CD4-positive, alpha-beta T cell treated with Interleukin-10 for 1 hour (primary cell): Measurements from ENCODE around the gene CMC2.

ENCODE experiments used
- DNase-seq: peaks from one replicate; pipeline ENCODE4 v3.0.0-alpha.2; 2020

Gene CMC2

DNA sequence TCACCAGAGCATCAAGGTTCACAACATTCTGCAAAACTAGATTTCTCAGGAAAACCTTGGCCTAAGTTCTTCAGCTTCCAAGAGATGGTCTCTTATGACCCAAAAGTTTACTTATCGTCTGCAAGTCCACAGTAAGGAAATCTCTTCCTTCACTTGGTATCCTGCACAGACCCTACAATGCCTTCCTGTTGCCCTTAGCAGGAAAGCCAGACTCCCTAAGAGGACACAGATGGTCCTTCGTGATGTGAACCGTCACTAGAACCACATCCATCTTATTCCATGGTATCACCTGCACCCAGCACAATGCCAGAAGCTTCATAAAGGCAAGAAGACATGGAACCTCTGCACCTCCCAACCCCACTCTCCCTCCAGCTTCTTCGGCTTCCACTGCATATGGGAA is 34.1 kb downstream of the CMC2 start:
- DNase-seq, result no peak

DNA sequence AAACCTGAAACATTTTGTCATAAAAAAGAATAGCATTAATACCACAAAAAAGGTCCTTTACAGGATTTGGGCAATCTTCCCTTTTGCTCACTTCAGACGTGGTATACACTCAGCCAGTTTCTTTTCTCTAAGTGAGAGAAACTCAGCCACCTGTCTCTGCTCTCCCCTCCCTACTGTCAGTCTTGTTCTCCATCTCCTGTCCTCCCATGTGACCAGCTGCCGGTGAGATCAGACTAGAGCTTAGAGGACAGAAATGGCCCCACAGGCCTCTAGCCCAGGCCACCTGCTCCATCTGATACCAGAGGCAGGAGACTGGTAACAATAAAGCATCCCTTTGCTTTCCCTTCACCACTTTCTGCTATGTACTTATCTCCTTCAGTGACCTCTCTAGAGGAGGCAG is 34.9 kb downstream of the CMC2 start:
- no peak for DNase-seq

DNA sequence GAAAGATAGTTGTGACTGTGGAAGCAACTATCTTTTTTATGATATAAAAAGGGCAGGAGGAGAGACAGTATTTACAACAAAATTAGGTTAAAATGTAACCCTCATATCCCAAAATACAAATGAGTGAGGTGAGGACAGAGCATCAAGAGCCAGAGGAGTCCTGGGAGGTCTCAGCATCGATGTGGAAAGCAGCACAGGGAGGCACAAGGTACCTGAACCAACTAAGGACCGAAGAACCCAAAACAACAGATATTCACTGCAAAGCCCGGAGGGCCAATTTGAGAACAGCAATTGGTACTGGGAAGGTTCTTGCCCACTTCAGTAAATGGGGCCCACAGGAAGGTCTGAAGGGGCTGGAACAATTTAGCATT is 37.6 kb downstream of the CMC2 start:
- no peak for DNase-seq

DNA sequence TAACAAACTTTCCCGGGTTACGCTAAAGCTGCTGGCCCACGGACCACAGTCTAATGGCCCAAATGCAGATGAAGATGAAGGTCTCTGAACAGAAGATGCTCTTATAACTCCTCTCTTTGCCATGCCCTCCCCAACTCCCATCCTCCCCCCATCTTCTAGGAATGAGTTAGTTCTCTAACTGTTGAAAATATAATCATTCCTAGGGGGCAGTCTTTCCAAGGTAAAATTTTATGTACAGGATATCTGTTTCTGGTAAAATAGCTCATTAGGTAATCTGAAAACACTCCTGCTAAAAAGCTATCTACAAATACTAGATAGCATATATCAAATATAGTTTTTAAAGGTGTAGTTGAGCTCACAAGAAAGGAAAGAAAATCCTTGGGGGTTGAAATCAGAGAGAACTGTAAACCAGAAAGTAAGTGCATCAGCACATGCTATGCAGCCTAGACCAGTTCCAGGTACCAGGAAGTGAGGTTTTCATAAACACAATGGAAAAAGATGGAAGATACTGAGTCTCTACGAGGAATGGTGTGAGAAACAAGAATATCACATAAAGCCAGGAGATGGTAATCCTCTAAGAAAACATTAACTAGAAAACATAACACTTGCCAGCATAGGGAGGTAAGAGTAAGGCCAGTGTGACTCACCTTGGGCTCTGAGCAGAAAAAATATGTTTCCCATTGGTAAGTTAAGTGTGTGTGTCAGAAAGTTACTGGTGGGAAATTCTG is 38.1 kb downstream of the CMC2 start:
- DNase-seq, result no peak

DNA sequence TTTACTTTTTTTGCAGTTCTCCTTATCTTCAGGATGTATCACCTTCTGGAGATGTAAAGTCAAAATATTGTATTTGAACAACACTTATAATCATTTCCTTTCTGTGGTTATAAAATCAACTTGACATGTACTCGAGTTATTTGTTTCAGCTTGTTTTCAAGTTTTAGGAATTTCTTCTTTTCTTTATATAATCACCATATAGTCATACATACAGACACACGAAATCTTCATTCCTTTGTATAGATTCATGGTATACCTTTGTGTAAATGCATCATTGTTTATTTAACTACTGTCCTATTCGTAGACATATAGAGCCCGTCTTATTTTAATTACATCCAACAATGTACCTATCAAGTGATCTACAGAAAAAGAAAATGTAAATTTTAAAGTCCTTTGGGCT is 40.1 kb downstream of the CMC2 start:
- DNase-seq, result no peak

DNA sequence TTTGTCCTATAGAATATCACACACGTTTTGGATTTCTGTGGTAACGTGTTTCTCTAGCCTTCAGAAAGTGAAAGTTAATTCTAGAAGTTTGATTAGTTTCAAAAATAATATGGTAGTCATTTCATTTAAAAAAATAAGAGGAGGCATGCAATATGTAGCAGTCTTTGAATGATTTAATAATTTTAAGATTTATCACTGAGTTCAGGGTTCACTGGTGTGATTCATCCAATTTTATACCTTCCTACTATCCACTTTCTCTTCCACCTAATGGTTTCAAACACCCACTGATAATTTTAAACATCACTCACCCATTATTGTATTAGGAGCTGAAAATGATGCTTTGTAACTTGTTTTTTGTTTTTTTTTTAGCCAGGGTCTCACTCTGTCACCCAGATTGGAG is 42.3 kb downstream of the CMC2 start:
- no peak for DNase-seq

DNA sequence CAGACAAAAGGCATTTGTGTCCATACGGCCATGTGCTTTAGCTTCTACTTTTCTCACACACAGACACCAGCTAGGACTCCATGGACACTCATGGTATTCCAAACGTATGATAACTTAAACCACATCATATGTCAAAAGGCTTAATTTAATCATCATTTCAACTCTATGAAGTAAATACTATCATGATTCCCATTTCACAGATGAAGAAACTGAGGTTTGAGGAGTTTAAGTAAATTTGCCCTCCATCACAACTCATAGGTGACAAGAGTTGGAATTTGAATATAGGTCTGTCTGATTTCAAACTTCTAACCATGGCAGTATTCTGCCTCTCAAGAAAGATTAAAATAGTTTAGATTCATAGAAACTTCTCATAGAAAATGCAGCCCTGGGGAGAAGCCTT is 43.8 kb downstream of the CMC2 start:
- DNase-seq, result no peak

DNA sequence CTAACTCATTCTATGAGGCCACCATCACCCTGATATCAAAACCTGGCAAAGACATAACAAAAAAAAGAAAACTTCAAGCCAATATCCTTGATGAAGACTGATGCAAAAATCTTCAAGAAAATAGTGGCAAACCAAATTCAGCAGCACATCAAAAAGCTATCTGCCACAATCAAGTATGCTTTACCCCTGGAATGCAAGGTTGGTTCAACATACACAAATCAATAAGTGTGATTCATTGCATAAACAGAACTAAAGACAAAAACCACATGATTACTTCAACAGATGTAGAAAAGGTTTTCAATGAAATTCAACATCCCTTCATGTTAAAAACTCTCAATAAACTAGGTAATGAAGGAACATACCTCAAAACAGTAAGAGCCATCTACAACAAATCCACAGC is 48.4 kb downstream of the CMC2 start:
- DNase-seq, result no peak

DNA sequence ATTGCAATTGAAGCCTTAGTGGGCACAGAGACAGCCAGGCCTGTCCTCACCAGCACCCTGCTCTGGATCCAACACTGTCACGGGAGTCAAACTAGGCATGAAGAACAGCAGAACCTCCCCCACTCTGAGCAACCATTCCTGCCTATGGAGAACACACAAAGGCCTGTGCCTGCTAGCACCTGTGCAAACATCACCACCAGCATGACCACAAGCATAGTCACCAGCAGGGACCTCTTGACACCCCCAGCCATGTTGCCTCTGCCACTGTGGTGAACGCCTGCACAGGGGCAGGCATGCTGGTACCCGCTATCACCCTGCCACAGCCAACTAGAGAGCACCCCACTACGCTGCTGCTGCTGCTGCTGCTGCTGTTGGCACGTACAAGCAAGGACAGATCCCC is 51.7 kb downstream of the CMC2 start:
- DNase-seq, result no peak

DNA sequence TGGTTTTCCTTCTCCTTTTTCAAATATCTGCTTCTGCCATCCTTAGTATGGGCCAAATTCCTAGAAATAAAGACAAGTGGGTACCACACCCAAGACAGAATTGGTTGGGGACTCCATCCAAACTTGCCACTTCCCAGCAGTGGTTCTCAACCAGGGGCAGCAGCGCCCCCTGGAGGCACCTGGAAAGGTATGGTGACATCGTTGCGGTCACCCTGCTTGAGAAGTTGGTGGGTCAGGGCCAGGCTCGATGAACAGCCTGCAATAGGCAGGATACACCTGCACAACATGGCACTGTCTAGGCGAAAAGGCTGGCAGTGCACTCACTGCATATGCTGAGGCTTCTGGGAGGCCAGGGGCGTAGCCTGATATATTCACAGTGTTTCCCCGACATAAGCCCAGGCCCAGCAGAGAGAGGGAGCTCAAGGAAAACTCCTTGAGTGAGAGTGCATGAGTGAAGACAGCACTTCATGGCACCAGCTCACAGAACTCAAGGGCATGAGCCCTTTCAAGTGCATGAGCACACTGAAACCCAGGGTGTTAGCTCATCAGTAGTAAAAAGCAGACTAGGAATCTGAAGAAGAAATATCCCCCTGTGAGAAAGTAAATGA is 57.7 kb downstream of the CMC2 start:
- DNase-seq, result no peak

DNA sequence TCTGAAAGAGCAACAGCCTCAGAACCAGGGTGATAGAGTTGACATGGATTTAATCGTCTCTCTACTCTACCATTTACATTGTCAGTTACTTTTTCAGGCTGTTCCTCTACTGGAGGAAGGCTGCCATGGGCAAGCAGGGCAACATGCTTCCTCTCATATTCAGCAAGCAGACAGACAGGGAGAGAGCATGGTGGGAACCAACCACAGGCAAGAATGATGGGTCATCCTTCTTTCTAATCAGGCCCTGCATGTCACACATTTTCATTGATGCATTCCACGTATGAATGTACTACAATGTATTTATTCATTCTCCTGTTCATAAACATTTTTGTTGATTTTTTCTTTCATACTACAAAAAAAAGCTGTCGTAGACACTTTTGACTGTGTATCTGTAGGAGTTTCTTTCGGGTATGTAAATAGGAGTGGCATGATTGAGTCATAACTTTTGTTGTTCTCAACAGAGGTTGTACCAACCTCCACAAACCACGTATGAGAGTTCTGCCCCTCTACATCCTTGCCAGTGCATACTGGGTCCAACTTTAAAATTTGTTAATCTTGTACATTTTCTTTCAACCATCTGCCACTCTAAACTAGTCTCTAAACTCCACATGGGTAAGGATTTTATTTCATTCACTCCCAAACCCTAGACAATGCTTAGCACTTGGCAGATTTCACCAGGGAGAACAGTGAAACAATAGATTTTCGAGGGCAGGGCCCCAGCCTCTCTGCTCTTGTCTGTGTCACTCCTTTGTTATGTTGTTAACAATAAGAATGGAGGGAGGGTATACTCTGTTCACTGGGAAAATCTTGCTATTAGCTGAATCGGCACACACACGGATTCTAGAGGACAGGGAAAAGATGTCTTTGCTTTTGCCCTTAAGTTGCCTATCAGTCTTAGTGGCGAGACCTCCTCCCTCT is 58.7 kb downstream of the CMC2 start:
- no peak for DNase-seq

DNA sequence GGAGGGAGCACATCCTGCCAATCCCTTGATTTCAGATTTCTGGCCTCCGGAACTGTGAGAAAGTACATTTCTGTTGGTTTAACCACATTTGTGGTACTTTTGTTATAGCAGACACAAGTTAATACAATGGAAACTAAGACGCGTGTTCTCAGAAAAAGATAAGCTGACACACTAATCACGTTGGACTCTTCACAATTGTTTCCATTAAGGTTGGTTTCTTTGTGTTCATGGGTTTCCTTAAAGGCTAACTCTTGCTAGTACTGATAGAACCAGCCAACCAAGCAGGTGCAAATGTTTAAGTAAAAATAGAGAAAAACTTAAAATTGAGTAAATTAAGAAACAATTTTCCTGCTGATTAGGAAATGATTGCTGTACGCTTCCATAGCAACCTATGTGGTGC is 59.4 kb downstream of the CMC2 start:
- DNase-seq, result no peak

DNA sequence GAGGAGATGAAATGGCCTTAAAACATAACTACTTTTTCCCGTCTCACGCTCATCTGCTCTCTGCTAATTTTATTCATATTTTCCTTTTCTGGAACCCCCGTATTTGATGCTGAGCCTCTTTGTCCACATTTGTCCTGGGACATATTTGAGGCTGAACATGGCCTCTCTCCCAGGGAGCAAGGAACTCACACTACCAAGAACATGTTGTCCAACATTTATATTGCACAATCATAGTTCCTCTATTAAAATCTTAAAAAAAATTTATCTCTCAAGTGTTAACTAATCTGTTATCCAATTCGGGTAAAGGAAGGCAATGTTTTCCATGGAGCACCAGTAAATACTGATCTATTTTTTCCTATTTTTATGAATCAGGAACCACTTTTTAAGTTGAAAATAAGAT is 60.2 kb downstream of the CMC2 start:
- DNase-seq, result no peak

DNA sequence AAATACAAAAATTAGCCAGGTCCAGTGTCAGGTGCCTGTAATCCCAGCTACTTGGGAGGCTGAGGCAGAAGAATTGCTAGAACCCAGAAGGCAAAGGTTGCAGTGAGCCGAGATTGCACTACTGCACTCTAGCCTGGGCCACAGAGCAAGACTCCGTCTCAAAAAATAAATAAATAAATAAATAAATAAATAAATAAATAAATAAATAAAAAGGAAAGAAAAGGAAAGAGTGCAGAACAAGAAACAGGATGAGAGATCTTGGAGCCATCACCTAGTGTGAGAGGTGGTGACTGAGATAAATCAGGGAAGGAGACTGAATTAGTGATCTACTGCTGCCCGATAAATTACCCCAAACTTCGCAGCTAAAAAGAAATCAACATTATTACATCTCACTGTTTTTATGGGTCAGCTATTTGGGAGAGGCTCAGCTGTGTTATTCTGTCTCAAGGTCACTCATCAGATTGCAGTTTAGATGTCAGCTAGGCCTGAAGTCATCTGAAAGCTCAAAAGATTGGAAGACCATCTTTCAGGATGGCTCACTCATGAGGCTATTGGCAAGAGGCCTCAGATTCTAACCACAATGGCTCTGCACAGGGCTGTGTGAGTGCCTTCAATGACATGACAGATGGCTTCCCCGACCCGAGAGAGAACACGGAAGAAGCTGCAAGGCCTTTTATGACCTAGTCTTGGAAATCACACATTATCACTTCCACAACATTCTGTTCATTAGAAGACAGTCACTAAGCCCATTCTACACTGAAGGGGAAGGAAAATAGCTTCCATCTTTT is 66.4 kb downstream of the CMC2 start:
- DNase-seq, result no peak

DNA sequence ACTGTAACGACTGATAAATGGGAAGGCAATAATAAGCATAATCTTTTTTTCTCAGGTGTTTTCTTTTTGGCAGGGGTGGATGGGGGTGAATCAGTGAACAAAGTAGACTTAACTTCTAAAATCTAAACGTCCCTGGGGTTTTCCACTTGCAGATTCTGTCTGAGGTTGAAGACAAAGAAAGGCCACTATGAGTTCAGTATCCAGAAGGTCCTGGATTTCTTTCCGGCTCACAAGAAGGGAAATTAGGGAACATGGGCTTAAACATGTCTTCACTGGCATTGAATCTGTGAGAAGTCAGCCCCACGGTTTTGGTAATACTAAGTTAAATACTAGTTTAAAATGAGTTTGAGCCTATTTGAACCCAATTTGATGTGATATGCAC is 67.8 kb downstream of the CMC2 start:
- DNase-seq, result no peak

DNA sequence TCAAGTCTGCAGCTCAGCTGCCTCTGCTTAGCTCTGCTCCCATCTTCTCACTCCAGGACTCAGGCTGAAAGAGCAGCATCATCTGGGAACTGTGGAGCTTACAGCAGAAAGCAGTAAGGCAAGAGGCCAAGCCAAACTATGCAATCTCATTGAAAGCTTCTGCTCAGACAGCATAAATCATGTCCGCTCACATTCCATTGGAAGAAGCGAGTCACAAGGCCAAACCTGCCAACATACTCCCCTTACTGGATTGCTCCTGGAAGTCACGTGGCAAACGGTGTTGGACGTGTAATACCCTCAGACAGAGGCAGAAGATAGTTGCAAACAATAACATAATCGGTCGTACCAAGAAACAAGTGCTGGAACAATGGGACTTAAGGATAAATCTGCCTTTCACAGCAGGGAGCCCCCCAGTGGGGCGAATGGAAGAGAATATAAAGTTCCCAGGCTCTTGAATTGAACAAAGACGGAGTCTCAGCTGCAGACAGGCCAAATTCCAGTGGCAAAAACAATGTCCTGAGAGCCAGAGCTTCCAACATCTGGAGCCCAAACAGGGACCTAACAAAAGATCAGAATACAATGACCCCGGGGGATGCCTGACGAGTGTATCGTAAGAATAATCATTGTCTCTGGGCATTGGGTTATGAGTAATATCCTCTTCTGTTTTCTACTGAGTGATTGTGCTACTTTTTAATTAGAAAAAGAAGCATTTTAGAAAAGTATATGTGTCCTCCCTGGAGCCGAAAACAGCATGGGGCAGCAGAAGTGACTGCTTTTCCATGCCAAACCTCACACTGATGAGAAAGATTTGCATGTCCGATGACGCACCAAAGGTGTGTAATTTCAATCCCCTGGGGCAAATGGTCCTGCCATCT is 68.4 kb downstream of the CMC2 start:
- DNase-seq, result no peak

DNA sequence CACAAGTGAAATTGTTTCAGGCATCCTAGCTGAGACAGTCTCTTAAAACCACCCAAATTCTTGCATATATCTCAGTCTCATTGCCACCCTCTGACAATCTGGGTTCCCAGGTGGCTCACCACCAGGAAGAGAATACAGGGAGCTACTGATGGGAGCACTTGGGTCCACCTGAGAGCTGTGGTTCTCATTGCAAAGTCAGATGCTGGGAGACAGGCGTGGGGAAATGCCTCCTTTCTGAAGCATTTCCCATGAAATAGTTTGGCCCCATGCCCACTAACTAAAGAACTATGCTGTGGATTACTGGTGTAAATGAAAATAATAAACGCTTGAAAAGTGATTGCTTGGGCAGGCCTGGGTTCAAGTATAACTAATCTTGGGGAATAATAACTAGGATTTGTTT is 70.3 kb downstream of the CMC2 start:
- DNase-seq, result no peak

DNA sequence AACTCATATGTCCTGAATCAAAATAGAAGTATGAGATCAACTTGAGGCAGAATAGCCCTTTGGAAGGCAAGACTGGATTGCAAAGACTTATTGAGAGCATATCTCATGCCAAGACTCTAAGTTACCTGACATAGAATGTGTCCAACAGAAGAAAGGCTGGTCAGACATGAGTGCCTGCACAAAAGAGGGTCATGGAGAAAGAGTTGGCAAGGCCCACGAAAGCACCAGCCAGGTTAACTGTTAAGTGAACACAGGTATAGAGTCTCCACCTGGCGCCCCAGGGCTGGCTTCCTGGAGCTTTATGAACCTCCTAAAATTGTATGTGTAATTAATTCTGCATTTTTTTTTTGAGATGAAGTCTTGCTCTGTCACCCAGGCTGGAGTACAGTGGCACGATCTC is 71.0 kb downstream of the CMC2 start:
- no peak for DNase-seq

DNA sequence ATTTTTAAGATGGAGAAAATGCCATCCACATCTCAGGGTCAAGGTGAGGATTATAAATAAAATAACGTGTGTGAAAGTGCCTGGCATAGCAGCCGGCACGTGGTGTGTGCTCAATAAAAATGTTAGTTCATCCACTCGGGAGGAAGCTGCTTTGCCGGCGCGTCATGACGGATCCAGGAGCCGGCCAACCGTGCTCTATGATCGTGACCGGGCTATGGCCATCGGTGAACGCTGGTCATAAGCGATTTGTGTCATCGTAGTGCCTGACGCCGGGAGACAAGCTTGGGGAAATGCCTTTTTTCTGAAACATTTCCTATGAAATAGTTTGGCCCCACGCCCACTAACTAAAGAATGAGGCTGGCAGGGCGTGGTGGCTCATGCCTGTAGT is 74.0 kb downstream of the CMC2 start:
- DNase-seq, result no peak

DNA sequence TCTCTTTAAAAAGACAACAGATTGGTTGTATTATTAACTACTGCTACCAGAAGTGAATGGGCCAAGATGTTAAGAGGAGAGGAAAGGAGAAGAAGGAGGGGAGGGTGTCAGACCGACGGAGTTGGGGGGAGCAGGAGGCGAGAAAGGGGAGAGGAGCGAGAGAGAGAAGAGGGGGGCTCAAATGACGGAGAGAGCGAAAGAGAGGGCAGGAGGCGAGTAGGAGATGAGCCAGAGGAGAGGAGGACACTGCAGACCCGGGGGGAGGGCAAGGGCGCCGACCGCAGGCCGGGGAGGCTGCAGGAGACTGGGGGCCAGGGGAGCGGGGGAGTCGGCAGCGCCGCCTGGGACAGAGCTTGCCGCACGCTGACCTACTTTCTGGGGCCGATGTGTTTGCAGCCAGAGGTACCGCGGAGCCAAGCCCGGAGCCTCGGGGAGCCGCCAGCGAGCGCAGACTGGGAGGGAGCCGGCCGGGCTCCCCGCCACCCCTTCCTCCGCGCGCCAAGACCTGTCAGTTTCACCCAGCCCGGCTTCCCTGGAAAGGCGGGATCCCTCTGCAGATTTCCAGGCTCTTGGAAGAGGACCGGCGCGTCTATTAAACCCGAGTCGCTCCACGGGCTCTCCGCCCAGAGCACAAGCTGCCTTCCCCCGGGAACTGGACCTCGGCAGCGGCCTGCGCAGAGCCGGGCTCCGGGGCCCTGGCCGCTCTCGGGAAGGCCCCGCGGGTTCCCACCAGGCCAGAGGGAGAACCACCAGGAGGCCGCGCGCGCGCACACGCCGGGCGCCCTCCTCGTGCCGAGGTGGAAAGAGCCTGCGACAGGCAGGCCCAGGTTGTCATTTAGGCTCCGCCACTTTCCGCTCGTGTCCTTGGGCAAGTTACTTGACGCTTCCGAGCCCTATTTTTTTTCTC is 74.6 kb downstream of the CMC2 start:
- no peak for DNase-seq

DNA sequence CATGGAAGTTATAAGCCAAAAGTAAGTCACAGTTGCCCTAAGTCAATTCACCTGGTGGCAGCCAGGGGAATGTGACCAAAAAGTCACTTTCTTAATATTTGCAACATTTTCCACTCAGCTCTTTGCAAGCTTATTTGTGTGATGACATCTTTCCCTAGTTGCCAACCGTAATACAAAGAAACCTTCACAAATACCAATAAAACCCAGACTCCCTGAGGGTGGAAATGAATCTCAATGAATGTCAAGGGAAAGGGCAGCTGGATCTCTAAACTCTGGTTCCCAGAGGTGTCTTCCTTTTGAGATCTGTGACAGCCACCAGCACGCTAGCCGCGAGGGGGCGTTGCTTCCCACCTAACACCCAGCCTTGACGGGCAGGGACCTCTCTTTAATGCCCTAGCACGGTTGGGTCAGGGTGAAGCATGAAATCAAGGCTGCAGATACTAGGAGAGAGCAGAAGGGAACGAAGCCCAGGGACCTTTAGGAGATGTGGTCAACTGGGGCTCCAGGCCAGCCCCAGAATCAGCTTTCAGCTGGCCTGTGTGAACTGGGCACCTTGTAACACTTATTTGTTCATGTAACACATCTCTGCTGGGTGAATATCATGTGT is 82.2 kb downstream of the CMC2 start:
- peak; percentile 33 for DNase-seq
